ENCODE measurements around the gene SORCS2. TPM values are rescaled to one million over a fixed set of nuclear protein-coding genes. Genes with fewer than 3 reads are reported as not detected.
A peak's percentile ranks its signal among the peaks of the same experiment; 100 is the strongest.

SORCS2 gene
- total and polyA plus RNA-seq, 4 donors = 2.2 to 7.7 (median 2.5) TPM

DNA sequence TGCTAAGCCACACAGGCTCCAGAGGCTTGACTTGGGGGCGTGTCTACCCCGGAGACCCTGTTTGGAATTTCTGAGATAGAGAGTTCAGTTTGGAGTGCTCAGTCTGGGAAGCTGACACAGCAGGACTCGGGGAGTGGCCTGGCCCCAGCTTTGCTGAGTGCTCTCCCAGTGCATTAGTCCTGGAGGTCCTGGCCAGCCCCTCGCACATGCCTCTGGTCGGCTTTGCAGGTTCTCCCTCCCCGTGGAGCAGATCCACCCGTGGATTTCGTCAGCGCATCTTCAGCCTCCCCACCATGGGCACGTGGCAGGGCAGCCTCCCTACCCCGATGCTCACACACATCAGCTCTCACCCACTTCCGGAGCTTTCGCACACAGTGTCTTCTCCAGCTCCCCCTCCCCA, 177.2 kb downstream of the SORCS2 start:
- Histone ChIP-seq H3K4me1 (ENCODE audit: control insufficient read depth in 5 of 5, insufficient read depth in 5 of 5, low read length in 5 of 5) (peaks cover 0 to 35% (median 2%) of the 10 kb centered on the region in 5 donors), H3K4me3 (no peak overlapping the region), H3K36me3 (ENCODE audit: control insufficient read depth in 4 of 4, insufficient read depth in 4 of 4, low read length in 4 of 4) (no peaks in the 10 kb centered on the region), H3K27me3 (ENCODE audit: control insufficient read depth in 3 of 3, insufficient read depth in 3 of 3, low read length in 2 of 3) (no peaks in the 10 kb centered on the region), H3K27ac (ENCODE audit: low read depth in 1 of 2, low read length in 1 of 2) (no peak overlapping the region), H3K9ac (ENCODE audit: insufficient read depth in 1 of 2, low read length in 2 of 2) (no peak overlapping the region), H3K9me3 (ENCODE audit: control insufficient read depth in 4 of 4, insufficient read depth in 3 of 4, low read length in 3 of 4) (no peaks in the 10 kb centered on the region)
- ATAC-seq (ENCODE audit: insufficient read depth, low FRiP score) = no peak
- 79 to 81% methylated on average over 13 of the region's 13 CpGs for WGBS, 2 donors
- DNase-seq = peak in 1 of 3 donors; percentile 13
- TF ChIP-seq CTCF (IDR thresholded peaks at IDR 0.05; ENCODE audit: control extremely low read depth, extremely low read depth) = no peak

DNA sequence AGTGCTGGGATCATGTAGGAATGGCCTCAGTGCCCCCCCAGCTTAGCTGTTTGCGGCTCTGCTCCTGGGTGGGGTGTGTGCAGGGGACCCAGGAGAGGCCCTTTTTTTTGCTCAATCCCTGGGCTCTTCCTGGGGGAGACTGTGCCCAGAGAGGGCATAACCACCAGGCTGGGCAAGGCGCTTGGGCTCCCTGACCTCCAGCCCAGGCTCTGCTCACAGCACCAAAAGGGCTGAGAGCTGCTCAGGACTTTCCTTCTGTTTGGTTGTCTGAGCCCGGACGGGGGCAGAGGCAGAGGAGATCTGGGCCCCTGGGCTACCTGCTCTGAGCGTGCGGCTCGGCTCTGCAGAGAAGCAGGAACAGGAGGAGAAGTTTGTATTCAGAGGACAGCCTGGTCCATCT, 177.7 kb downstream of the SORCS2 start:
- ATAC-seq (ENCODE audit: insufficient read depth, low FRiP score) = no peak
- Histone ChIP-seq H3K36me3 (ENCODE audit: control insufficient read depth in 4 of 4, insufficient read depth in 4 of 4, low read length in 4 of 4) (no peaks in the 10 kb centered on the region), H3K4me3 (no peak overlapping the region), H3K9me3 (ENCODE audit: control insufficient read depth in 4 of 4, insufficient read depth in 3 of 4, low read length in 3 of 4) (no peaks in the 10 kb centered on the region), H3K27me3 (ENCODE audit: control insufficient read depth in 3 of 3, insufficient read depth in 3 of 3, low read length in 2 of 3) (no peaks in the 10 kb centered on the region), H3K9ac (ENCODE audit: insufficient read depth in 1 of 2, low read length in 2 of 2) (no peak overlapping the region), H3K4me1 (ENCODE audit: control insufficient read depth in 5 of 5, insufficient read depth in 5 of 5, low read length in 5 of 5) (peaks cover 0 to 36% (median 2%) of the 10 kb centered on the region in 5 donors), H3K27ac (ENCODE audit: low read depth in 1 of 2, low read length in 1 of 2) (no peak overlapping the region)
- TF ChIP-seq CTCF (IDR thresholded peaks at IDR 0.05; ENCODE audit: control extremely low read depth, extremely low read depth) = no peak
- DNase-seq = peak in 1 of 3 donors; percentile 7
- WGBS, 2 donors = 80 to 85% methylated on average over 7 of the region's 7 CpGs

DNA sequence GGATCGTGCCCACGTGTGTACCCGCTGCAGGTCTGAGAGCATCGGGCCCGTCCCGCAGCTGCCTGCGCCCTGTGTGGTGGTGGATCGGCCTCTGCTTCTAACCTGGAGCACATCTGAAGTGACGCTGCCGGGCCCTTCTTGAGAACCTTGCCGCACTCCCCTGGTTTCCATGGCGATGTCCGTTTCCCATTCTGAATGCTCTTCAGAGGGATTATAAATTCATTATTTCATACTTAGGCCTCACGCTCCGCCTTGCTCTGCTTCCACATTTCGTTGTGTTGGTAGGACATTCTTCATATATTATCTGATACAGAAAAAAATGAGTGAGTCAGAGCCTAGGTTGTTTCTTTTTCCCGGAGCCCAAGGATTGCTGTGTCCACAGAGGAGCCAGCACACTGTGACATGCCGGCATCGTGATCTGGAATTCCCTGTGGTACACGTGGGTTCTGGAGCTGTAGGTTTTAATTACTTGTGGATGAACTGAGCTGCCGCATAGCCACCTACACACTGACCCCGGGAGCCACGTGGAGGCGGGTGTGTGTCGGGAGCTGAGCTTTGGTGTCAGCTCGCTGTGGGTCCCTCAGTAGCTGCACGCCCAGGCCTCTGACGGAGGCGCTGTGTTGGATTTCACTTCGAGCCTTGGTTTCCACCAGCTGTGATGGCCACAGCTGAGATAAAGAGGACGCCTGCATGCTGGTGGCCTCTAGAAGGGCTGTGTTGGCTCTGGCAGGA, 179.0 kb downstream of the SORCS2 start:
- ATAC-seq (ENCODE audit: insufficient read depth, low FRiP score) (no peak), DNase-seq (peak in 2 of 3 donors; percentile 39 to 44)
- no peaks in the 10 kb centered on the region for H3K36me3 ChIP-seq (ENCODE audit: control insufficient read depth in 4 of 4, insufficient read depth in 4 of 4, low read length in 4 of 4)
- 82% methylated on average over 31 of the region's 31 CpGs for WGBS, 2 donors
- TF ChIP-seq CTCF (IDR thresholded peaks at IDR 0.05; ENCODE audit: control extremely low read depth, extremely low read depth) = no peak
- no peak overlapping the region for H3K9ac ChIP-seq (ENCODE audit: insufficient read depth in 1 of 2, low read length in 2 of 2)
- H3K9me3 ChIP-seq (ENCODE audit: control insufficient read depth in 4 of 4, insufficient read depth in 3 of 4, low read length in 3 of 4) = no peaks in the 10 kb centered on the region
- H3K4me3 ChIP-seq = no peak overlapping the region
- no peaks in the 10 kb centered on the region for H3K27me3 ChIP-seq (ENCODE audit: control insufficient read depth in 3 of 3, insufficient read depth in 3 of 3, low read length in 2 of 3)
- no peak overlapping the region for H3K27ac ChIP-seq (ENCODE audit: low read depth in 1 of 2, low read length in 1 of 2)
- H3K4me1 ChIP-seq (ENCODE audit: control insufficient read depth in 5 of 5, insufficient read depth in 5 of 5, low read length in 5 of 5) = peaks cover 0 to 32% (median 4%) of the 10 kb centered on the region in 5 donors
